ENCODE results near the gene CREB3L4.
"Not testable (repeated sequence)": the region's sequence is repeated elsewhere in the genome, so short reads cannot be mapped to it uniquely, and the experiment has no call there.

CREB3L4 gene

DNA sequence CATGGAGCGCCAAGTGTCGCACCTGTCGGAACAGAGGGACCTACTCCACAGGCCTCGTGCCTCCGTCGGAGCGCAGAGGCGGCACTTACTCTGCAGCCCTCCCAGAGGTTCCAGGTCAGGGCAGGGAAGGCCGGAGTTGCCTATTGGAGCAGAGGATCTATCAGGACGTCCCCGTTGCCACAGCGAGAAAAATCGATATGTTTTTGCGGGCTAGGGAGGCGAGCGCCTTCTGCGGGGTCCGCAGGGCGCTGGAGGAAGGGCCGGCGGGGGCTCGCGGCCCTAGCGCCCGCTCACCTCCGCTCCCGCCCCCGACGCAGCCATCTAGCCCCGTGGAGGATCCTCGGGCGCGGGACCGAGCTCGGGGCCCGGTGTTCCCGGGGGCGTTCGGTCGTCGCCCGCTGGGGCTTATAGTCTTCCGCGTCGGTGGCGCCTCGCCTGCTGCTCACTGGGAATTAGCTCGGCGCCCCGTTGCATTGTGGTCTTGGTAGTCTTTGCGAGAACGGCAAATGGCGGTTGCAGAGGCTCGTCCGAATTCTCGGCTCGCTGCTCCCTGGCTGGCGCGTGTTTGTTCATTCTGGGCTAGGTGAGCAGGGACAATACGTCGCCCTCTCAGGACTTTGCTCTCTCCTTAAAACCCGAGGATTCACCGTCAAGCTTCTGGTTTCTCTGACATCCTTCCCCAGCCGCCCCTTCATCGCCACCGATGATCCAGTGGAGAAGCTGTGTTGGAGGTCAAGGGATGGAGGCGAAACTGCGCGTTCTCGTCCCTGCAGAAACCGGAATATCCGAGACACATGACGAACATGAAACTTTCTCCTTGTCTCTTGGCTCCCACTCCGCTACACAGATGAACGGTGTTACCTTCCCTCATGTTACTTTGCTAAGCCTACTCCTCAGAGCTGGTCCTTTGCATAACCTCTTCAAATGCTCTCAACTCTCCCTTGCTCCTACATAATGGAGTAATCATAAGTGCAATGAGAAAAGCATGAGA, 9.8 kb downstream of the CREB3L4 start, which contains the start of gene JTB:
JTB (minus strand) TSS at position 425 of the 991 bp plus-strand sequence; CDS start at position 3, 422 bp downstream.
- H3K4me3 ChIP-seq (ENCODE audit: low read depth, low read length): peak within 1 kb of the TSS; percentile 96
- TF ChIP-seq, protein P1, sequence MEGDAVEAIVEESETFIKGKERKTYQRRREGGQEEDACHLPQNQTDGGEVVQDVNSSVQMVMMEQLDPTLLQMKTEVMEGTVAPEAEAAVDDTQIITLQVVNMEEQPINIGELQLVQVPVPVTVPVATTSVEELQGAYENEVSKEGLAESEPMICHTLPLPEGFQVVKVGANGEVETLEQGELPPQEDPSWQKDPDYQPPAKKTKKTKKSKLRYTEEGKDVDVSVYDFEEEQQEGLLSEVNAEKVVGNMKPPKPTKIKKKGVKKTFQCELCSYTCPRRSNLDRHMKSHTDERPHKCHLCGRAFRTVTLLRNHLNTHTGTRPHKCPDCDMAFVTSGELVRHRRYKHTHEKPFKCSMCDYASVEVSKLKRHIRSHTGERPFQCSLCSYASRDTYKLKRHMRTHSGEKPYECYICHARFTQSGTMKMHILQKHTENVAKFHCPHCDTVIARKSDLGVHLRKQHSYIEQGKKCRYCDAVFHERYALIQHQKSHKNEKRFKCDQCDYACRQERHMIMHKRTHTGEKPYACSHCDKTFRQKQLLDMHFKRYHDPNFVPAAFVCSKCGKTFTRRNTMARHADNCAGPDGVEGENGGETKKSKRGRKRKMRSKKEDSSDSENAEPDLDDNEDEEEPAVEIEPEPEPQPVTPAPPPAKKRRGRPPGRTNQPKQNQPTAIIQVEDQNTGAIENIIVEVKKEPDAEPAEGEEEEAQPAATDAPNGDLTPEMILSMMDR (IDR thresholded peaks at IDR 0.05; ENCODE audit: borderline replicate concordance, insufficient read depth, low read depth, low read length): no peak

DNA sequence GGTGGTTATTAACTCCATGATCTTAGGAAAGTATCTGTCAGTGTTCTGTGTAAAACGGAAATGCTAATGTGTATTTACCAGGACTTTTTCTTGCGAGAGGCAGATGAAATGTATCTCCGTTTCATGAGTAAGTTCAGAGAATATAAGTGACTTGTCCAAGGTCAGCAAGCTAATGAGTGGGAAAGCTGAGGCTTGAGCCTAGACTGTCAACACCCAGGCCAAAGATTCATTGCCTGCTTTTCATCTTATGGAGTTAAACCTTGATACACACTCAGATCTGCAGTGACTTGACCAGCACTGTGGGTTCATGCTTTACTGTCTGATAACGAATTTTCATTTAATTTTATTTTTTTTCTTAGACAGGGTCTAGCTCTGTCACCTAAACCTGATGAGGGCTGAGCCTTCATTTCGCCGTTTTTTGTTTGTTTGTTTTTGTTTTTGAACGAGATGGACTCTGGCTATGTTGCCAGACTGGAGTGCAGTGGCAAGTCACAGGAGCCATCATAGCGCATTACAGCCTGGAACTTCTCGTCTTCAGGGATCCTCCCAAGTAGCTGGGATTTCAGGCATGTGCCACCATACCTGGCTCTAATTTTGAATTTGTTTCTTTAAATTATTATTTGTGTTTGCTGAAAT, 10.7 kb downstream of the CREB3L4 start:
- peak overlapping the region; percentile 96 for H3K4me3 ChIP-seq (ENCODE audit: low read depth, low read length)
- TF ChIP-seq, protein P1 (IDR thresholded peaks at IDR 0.05; ENCODE audit: borderline replicate concordance, insufficient read depth, low read depth, low read length): no peak

DNA sequence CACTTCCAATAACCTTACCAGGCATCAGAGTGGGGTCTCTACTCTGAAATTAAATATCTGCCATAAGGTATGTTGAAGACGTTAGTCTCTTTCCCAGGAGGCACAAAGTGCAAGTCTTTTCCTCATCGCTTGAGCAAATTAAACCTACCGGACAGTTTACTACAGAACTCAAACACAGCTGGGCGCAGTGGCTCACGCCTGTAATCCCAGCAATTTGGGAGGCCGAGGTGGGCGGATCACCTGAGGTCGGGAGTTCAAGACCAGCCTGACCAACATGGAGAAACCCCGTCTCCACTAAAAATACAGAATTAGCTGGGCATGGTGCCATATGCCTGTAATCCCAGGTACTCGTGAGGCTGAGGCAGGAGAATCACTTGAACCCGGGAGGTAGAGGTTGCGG, 11.4 kb downstream of the CREB3L4 start:
- H3K4me3 ChIP-seq (ENCODE audit: low read depth, low read length): not testable (repeated sequence)

DNA sequence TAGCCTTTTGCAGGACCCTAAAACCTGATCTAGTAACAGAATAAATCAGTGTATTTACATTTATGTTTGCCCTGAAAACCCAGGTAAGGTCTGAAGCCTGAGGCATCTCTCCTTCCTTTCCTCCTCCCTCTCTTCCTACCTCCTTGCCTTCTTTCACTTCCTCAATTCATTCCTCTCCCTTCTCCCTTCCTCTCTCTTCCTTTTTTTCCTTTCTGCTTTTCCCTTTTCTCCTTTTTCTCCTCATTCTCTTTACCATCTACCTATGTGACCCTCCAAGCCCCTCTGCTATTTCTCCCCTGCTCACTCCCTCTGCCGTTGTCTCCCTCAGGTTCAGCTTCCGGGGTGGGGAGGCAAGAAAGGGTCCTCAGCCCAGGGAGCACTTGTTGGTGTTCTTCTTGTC, 14.0 kb downstream of the CREB3L4 start:
- not testable (repeated sequence) for H3K4me3 ChIP-seq (ENCODE audit: low read depth, low read length)

DNA sequence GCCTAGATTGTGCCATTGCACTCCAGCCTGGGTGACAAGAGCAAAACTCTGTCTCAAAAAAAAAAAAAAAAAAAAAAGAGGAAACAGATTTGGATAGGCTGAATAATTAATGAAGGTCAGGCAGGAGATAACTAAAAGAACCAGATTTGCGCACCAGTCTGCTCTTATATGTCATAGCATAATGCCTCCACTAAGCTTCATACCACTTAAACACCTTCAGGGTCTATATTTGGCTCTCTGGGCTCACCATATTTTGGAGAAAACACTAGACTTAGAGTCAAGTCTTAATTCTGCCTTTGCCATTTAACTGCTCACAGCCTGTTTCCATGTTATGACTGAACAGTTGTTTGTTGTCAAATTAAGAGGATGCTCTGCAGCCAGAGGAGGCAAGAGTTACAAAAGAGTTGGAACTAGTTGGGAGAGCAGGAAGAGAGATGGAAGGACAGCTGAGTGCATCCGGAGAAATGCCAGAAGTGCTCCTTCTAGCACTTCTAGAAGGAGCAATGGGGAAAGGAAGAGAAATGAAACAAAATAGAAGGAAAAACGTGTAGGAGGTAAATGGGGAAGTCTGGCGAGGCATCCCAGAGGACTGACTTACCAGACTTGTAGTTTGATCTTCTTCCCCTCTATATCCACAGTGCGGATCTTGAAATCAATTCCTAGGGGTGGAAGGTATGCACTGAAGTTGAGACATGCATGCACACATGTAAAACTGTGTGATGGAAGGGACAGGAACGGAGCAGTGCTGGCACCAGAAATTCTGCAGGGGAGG, 16.6 kb downstream of the CREB3L4 start:
- H3K4me3 ChIP-seq (ENCODE audit: low read depth, low read length): no peak overlapping the region
- TF ChIP-seq, protein P1 (IDR thresholded peaks at IDR 0.05; ENCODE audit: borderline replicate concordance, insufficient read depth, low read depth, low read length): no peak

DNA sequence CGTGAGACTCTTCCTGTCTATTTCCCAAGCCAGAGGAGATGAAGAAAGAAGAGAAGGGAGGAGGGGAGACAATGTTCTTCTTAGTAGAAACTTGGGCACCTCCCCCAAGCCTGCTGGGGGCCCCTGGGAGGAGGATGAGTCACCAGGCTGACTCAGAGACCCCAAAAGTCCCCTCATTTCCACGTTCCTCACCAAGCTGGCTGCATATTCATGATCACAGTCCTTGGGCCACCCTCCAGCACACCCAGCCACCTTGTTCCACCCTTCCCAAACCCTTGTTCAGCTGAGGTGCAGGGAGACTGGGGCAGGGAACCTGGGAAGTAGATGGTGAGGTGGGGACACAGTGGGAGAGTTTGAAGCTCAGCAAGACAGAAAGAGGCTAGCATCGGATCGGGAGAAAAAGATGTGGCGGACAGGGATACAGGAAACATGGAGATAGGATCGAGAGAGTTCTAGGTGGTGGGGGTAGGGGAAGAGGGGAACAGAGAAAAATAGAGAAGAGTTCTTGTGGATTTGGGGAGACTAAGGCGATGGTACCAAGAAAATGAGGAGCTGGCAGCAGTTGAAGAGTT, 17.7 kb downstream of the CREB3L4 start:
- H3K4me3 ChIP-seq (ENCODE audit: low read depth, low read length): peak overlapping the region; percentile 34
- TF ChIP-seq, protein P1 (IDR thresholded peaks at IDR 0.05; ENCODE audit: borderline replicate concordance, insufficient read depth, low read depth, low read length): no peak

DNA sequence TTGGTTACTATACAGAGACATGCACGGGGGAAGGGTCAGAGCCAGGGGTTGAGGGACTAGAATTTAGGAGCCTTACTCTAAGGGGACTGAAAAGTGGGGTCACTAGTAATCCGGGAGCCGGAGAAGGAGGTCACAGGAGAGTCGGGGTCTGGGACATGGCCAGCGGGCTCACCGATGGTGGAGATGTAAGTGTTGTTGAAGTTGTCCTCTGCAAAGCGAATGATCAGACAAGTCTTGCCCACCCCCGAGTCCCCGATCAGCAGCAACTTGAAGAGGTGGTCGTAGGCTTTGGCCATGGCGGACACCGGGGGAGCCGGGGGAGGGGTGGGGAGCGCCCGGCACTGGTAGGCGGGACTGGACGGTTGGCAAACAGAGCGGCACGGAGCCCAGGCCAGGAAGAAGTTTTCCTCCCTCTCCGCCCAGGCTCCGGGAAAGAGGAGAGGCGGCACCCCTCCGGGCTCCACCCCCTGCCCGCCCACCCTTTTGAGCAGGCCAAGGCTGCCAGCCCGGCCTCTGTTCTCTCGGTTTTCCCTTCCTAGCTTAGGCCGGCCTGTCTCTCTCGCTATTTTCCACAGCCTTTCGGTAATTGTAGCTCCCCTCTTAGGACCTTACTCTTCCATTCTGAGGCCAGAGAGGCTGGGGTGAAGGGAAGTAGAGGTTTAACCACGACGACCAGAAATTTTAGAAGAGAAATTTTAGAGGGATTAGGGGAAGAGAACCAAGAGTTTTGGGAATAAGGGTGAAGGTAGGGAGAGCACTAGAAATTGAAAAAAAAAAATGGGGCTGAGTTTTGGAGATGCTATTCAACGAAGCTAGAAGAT, 18.4 kb downstream of the CREB3L4 start, which contains the start of gene RAB13:
RAB13 (minus strand) TSS at position 399 of the 821 bp plus-strand sequence; CDS start at position 296, 103 bp downstream.
- TF ChIP-seq, protein P1 (IDR thresholded peaks at IDR 0.05; ENCODE audit: borderline replicate concordance, insufficient read depth, low read depth, low read length): no peak
- H3K4me3 ChIP-seq (ENCODE audit: low read depth, low read length): peak within 1 kb of the TSS; percentile 34
